ENCODE results near the gene YPEL1.
"Not testable (repeated sequence)": the region's sequence is repeated elsewhere in the genome, so short reads cannot be mapped to it uniquely, and the experiment has no call there.

Gene YPEL1

GRCh38 chr22:21719024-21719423 lies 16.6 kb downstream of the YPEL1 start:
- Histone ChIP-seq H3K36me3 (ENCODE audit: insufficient read depth, low read length) (no peaks in the 10 kb centered on the region), H3K27ac (no peak overlapping the region), H3K4me3 (no peak overlapping the region), H3K9ac (ENCODE audit: insufficient read length) (no peak overlapping the region), H3K9me3 (ENCODE audit: low read depth, low read length) (no peaks in the 10 kb centered on the region)
- TF ChIP-seq EZH2 (IDR thresholded peaks at IDR 0.05) = no peak
- TF ChIP-seq FOXP2 (optimal IDR thresholded peaks at IDR 0.05; ENCODE audit: control extremely low read depth, extremely low read length, insufficient read depth) = no peak
- TF ChIP-seq POLR2AphosphoS5 (IDR thresholded peaks at IDR 0.05; ENCODE audit: borderline replicate concordance, low read depth, low read length) = no peak
- DNase-seq (ENCODE audit: low read depth, low spot score) = no peak

- no peak for DNase-seq (ENCODE audit: low read depth, low spot score)
- H3K9ac ChIP-seq (ENCODE audit: insufficient read length) = no peak overlapping the region
- H3K4me3 ChIP-seq = no peak overlapping the region
- TF ChIP-seq FOXP2 (optimal IDR thresholded peaks at IDR 0.05; ENCODE audit: control extremely low read depth, extremely low read length, insufficient read depth) (no peak), EZH2 (IDR thresholded peaks at IDR 0.05) (no peak), POLR2AphosphoS5 (IDR thresholded peaks at IDR 0.05; ENCODE audit: borderline replicate concordance, low read depth, low read length) (no peak)
- no peak overlapping the region for H3K27ac ChIP-seq
- H3K9me3 ChIP-seq (ENCODE audit: low read depth, low read length) = no peaks in the 10 kb centered on the region
- no peaks in the 10 kb centered on the region for H3K36me3 ChIP-seq (ENCODE audit: insufficient read depth, low read length)
Measured at GRCh38 chr22:21718499-21718898, 17.1 kb downstream of the YPEL1 start.

- DNase-seq (ENCODE audit: low read depth, low spot score); H3K27ac ChIP-seq; H3K9me3 ChIP-seq (ENCODE audit: low read depth, low read length); H3K9ac ChIP-seq (ENCODE audit: insufficient read length); H3K4me3 ChIP-seq; H3K36me3 ChIP-seq (ENCODE audit: insufficient read depth, low read length): not testable (repeated sequence)
Measured at GRCh38 chr22:21716395-21717122, 19.0 kb downstream of the YPEL1 start.

- no peak overlapping the region for H3K27ac ChIP-seq
- H3K9me3 ChIP-seq (ENCODE audit: low read depth, low read length) = no peaks in the 10 kb centered on the region
- no peak for TF ChIP-seq POLR2AphosphoS5 (IDR thresholded peaks at IDR 0.05; ENCODE audit: borderline replicate concordance, low read depth, low read length)
- TF ChIP-seq EZH2 (IDR thresholded peaks at IDR 0.05) = no peak
- no peak for TF ChIP-seq FOXP2 (optimal IDR thresholded peaks at IDR 0.05; ENCODE audit: control extremely low read depth, extremely low read length, insufficient read depth)
- no peak overlapping the region for H3K4me3 ChIP-seq
- no peaks in the 10 kb centered on the region for H3K36me3 ChIP-seq (ENCODE audit: insufficient read depth, low read length)
- DNase-seq (ENCODE audit: low read depth, low spot score) = no peak
- H3K9ac ChIP-seq (ENCODE audit: insufficient read length) = no peak overlapping the region
Measured at GRCh38 chr22:21714786-21715185, 20.8 kb downstream of the YPEL1 start.

DNA sequence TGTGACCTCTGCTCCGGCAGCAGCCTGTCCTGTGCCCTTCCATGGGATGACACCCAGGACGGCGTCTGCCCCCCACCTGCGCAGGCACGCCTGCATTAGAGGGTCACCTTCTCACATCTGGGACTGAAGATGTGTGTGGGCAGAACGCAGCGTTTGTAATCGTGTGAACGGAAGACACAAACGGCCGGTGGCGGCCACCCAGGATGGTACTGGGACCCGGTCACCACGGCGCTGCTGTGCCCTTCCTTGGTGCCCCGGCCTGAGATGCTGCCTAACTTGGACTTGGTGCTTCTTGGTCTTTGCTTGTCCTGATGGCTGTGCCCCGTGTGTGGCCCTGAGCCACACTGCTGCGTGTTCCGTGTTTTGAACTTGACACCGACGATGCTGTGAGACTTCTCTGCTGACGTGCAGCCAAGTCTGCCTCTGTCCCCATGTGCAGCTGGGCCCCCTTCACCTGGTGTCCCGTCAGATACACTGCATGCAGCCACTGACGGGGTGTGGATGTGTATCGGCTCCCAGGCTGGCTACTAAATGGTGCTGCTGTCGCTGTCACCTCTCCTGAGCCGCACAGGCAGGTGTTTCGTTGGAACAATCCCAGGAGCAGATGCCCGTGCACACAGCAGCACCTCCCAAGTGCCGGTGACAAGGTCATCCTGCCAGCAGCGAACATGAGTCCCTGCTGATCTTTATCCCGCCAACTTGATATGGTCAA lies 21.4 kb downstream of the YPEL1 start:
- no peak overlapping the region for H3K27ac ChIP-seq
- no peak for DNase-seq (ENCODE audit: low read depth, low spot score)
- TF ChIP-seq EZH2 (IDR thresholded peaks at IDR 0.05) (no peak), FOXP2 (optimal IDR thresholded peaks at IDR 0.05; ENCODE audit: control extremely low read depth, extremely low read length, insufficient read depth) (no peak), POLR2AphosphoS5 (IDR thresholded peaks at IDR 0.05; ENCODE audit: borderline replicate concordance, low read depth, low read length) (no peak)

DNA sequence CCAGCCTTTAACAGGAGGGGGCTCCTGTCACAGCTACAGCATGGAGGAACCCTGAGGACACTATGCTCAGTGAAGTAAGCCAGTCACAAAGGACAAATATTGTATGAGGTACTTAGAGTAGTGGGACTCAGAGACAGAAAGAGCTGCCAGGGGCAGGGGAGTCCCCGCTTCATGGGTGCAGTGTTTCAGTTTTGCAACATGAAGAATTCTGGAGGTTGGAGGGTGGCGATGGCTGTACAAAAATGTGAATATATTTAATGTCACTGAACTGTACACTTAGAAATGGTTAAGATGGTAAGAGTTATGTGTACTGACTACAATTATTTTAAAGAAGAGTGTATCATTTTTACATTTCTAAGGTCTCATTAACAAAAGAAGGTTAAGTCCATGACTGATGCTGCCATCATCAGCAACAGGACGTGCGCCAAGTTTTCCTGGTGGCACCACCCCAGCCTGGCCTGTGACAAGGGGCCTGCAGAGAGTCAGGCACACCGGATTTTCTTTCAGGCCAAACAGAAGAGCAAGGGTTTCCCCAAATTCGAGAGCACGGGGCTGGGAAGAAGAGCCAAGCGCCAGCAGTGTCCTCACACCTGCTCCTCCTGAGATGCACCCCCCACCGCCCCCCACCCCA lies 22.1 kb downstream of the YPEL1 start:
- no peaks in the 10 kb centered on the region for H3K36me3 ChIP-seq (ENCODE audit: insufficient read depth, low read length)
- H3K4me3 ChIP-seq = no peak overlapping the region; the same call in 1 of the 2 replicates
- no peaks in the 10 kb centered on the region for H3K9me3 ChIP-seq (ENCODE audit: low read depth, low read length)
- no peak overlapping the region for H3K9ac ChIP-seq (ENCODE audit: insufficient read length)
- H3K27ac ChIP-seq = no peak overlapping the region
- TF ChIP-seq FOXP2 (optimal IDR thresholded peaks at IDR 0.05; ENCODE audit: control extremely low read depth, extremely low read length, insufficient read depth) (no peak), POLR2AphosphoS5 (IDR thresholded peaks at IDR 0.05; ENCODE audit: borderline replicate concordance, low read depth, low read length) (no peak), EZH2 (IDR thresholded peaks at IDR 0.05) (no peak)
- no peak for DNase-seq (ENCODE audit: low read depth, low spot score)

More for the DNA sequence above, 21.4 kb downstream of the YPEL1 start:
- H3K9ac ChIP-seq (ENCODE audit: insufficient read length) = no peak overlapping the region
- H3K4me3 ChIP-seq = no peak overlapping the region
- no peaks in the 10 kb centered on the region for H3K36me3 ChIP-seq (ENCODE audit: insufficient read depth, low read length)
- H3K9me3 ChIP-seq (ENCODE audit: low read depth, low read length) = no peaks in the 10 kb centered on the region

- Histone ChIP-seq H3K4me3 (peak overlapping the region; percentile 40; the same call in 1 of the 2 replicates), H3K36me3 (ENCODE audit: insufficient read depth, low read length) (no peaks in the 10 kb centered on the region), H3K27ac (no peak overlapping the region), H3K9ac (ENCODE audit: insufficient read length) (no peak overlapping the region), H3K9me3 (ENCODE audit: low read depth, low read length) (no peaks in the 10 kb centered on the region)
- peak; percentile 32 for DNase-seq (ENCODE audit: low read depth, low spot score)
- TF ChIP-seq POLR2AphosphoS5 (IDR thresholded peaks at IDR 0.05; ENCODE audit: borderline replicate concordance, low read depth, low read length) (no peak), FOXP2 (optimal IDR thresholded peaks at IDR 0.05; ENCODE audit: control extremely low read depth, extremely low read length, insufficient read depth) (peak; percentile 84), EZH2 (IDR thresholded peaks at IDR 0.05) (no peak)
Measured at GRCh38 chr22:21712751-21713427, 22.7 kb downstream of the YPEL1 start.

DNA sequence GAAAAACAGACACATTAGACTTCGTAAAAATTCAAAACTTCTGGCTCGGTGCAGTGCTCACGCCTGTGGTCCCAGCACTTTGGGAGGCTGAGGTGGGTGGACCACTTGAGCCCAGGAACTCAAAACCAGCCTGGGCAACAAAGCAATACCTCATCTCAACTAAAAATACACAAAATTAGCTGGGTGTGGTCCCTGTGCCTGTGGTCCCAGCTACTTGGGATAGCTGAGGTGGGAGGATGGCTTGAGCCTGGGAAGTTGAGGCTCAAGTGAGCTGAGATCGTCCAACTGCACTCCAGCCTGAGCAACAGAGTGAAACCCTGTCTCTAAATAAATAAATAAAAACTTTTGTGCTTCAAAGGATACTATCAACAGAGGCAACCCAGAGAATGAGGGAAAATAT lies 23.7 kb downstream of the YPEL1 start:
- Histone ChIP-seq H3K36me3 (ENCODE audit: insufficient read depth, low read length) (no peaks in the 10 kb centered on the region), H3K27ac (no peak overlapping the region), H3K4me3 (no peak overlapping the region), H3K9me3 (ENCODE audit: low read depth, low read length) (no peaks in the 10 kb centered on the region), H3K9ac (ENCODE audit: insufficient read length) (no peak overlapping the region)
- TF ChIP-seq FOXP2 (optimal IDR thresholded peaks at IDR 0.05; ENCODE audit: control extremely low read depth, extremely low read length, insufficient read depth) (no peak), EZH2 (IDR thresholded peaks at IDR 0.05) (no peak), POLR2AphosphoS5 (IDR thresholded peaks at IDR 0.05; ENCODE audit: borderline replicate concordance, low read depth, low read length) (no peak)
- no peak for DNase-seq (ENCODE audit: low read depth, low spot score)
